ENCODE measurements around the gene SOD1.

SOD1 gene

GRCh38 chr21:31684918-31685317 is 25.4 kb downstream of the SOD1 start:
- no peak for DNase-seq (ENCODE audit: low spot score)

DNA sequence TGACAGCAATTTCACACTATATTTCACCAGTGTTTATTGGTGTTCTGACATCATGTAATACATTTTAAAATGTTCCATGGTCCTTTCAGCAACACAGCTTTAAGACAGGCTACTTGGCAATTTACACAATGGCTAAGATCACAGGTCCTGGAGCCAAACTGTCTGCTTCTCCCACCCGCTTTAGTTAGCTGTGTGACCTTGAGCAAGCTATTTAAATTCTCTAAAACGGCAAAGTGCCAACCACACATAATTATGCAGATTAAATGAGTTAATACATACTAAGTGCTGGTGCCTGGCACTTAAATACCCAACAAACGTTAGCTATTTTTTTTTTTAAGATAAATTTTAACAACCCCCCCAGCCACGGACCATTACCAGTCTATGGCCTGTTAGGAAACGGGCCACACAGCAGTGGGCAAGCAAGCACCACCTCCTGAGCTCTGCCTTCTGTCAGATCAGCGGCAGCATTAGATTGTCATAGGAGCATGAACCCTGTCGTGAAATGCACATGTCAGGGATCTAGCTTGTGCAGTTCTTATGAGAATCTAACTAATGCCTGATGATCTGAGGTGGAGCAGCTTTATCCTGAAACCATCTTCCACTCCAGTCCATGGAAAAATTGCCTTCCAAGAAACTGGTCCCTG is 26.9 kb downstream of the SOD1 start:
- DNase-seq (ENCODE audit: low spot score) = no peak

DNA sequence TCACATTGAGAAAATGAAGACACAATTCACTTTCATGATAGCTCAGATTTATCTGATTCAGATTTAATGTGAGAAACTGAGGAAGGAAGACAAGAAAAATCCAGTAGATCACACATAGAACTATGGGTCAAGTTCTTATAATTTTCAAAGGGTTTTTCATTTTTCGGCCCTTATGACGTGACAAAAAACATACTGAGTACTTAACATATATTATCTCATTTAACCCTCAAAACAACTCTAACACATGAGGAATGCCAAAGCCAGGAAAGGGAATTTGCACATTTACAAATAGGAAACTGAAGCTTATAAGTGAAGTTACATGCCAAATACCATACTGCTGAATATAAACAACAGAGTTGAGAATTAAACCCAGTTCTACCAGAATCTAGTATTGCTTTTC is 27.6 kb downstream of the SOD1 start:
- no peak for DNase-seq (ENCODE audit: low spot score)

GRCh38 chr21:31688603-31689368 is 29.3 kb downstream of the SOD1 start:
- DNase-seq (ENCODE audit: low spot score) = no peak

DNA sequence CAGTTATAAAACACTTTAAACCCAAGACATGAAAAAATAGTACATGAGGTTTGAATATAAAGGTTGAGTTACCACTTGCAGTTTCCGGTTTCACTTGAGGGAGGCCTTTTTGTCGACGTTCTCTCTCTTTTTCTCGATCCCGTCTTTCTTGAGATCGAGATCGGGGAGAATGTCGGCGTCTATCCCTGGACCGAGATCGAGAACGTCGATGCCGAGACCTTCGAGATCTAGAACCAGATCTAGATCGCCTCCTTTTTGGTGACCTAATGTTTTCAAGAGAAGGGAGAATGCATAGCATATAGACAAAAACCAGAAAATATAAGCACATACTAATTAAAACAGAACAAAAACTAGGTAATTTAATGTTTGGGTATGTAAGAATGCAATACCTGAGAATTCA is 33.7 kb downstream of the SOD1 start:
- no peak for DNase-seq (ENCODE audit: low spot score)

- no peak for DNase-seq (ENCODE audit: low spot score)
Measured at GRCh38 chr21:31696424-31696823, 36.9 kb downstream of the SOD1 start.

DNA sequence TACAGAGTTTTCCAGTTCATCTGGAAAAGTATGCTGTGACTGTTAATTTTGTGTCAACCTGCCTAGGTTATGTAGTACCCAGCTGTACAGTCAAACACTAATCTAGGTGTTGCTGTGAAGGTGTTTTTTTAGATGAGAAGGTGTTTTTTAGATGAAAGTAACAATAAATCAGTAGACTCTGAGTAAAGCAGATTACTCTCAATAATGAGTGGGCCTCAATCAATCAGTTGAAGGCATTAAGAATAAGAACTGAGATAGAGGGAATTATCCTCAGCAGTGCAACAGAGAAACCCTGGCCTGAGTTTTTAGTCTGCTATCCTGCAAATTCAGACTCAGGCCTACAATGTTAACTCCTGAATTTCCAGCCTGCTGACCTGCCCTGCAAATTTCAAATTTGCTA is 39.0 kb downstream of the SOD1 start:
- no peak for DNase-seq (ENCODE audit: low spot score)

DNA sequence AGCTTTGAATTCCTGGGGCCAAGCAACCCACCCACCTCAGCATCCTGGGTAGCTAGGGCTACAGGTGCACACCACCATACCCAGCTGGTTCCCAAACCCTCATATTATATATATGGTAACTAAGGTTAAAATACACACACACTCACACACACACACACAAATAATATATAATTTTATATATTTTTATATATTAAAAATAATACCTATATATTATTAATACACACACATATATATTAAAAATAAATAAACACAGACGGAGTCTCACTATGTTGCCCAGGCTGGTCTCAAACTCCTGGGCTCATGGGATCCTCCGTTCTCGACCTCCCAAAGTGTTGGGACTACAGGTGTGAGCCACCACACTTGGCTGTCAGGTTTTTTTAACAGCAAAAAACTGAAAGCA is 40.5 kb downstream of the SOD1 start:
- no peak for DNase-seq (ENCODE audit: low spot score)

DNA sequence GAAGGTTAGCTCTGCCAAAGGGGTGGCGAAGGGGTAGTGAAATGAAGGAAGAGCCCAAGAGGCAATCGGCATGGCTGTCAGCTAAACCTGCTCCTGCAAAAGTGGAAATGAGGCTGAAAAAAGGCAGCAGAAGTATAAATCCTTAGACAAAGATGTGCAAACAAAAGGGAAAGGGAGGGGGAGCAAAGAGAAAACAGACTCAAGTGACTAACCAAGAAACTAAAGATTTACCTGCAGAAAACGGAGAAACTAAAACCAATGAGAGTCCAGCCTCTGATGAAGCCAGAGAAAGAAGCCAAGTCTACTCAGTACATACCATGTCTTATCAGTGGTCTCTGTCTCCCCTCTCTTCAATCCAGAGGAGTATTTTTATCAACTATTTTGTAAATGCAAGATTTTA is 47.1 kb downstream of the SOD1 start:
- no peak for DNase-seq (ENCODE audit: low spot score)

DNA sequence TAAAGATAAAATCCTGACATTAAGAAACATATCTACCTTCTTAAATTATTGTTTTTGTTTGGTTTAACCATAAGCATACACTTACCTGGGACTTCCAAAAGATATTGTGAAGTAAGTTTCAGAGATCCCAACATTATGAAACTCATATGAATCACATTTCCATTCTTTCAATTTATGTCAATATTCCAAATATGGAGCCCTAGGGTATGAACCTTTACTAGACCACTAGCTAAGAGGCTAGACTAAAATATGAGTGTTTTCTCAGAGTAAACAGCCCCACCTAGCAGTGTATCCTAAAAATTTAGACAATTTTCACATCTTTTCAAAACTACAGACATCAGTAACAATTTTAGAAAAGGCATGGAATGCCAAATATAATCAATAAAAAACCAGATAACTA is 48.0 kb downstream of the SOD1 start:
- DNase-seq (ENCODE audit: low spot score) = no peak

GRCh38 chr21:31708541-31708940 is 49.0 kb downstream of the SOD1 start:
- no peak for DNase-seq (ENCODE audit: low spot score)

GRCh38 chr21:31710586-31710985 is 51.1 kb downstream of the SOD1 start:
- no peak for DNase-seq (ENCODE audit: low spot score)

- no peak for DNase-seq (ENCODE audit: low spot score)
Measured at GRCh38 chr21:31711326-31711725, 51.8 kb downstream of the SOD1 start.

GRCh38 chr21:31711745-31712285 is 52.3 kb downstream of the SOD1 start:
- no peak for DNase-seq (ENCODE audit: low spot score)

DNA sequence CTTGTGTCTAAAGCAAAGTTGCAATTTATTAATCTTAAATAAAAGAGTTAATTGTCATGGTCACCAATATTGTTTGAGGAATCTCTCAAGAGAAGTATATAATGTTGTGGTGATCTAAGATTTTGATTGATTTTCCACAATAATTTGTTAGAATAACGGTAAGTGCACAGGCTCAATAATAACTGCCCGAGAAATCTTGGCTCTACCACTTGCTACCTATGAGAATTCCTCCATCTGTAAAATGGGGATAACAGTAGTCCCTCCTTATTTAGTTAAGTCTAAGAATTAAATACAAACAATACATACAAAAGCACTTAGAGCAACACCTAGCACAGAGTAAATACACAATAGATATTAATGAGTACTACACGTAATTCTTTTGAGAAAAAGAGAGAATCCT is 53.6 kb downstream of the SOD1 start:
- DNase-seq (ENCODE audit: low spot score) = no peak

- DNase-seq (ENCODE audit: low spot score) = no peak
Measured at GRCh38 chr21:31713973-31714740, 54.7 kb downstream of the SOD1 start.

GRCh38 chr21:31714741-31715365 is 55.4 kb downstream of the SOD1 start:
- no peak for DNase-seq (ENCODE audit: low spot score)

- no peak for DNase-seq (ENCODE audit: low spot score)
Measured at GRCh38 chr21:31716106-31716505, 56.6 kb downstream of the SOD1 start.
